GM11168 (cell line): ENCODE results near the gene TRPV6.

ENCODE experiments used
- in situ Hi-C: fragments of 300-500 bp; cut with MboI; formaldehyde crosslinking; loops from one replicate; pipeline ENCODE4 v1.12.0; 2022; ENCODE audit warnings: low sequenced_read_pairs; ENCODE audit not compliant: unreplicated experiment

Gene TRPV6

DNA sequence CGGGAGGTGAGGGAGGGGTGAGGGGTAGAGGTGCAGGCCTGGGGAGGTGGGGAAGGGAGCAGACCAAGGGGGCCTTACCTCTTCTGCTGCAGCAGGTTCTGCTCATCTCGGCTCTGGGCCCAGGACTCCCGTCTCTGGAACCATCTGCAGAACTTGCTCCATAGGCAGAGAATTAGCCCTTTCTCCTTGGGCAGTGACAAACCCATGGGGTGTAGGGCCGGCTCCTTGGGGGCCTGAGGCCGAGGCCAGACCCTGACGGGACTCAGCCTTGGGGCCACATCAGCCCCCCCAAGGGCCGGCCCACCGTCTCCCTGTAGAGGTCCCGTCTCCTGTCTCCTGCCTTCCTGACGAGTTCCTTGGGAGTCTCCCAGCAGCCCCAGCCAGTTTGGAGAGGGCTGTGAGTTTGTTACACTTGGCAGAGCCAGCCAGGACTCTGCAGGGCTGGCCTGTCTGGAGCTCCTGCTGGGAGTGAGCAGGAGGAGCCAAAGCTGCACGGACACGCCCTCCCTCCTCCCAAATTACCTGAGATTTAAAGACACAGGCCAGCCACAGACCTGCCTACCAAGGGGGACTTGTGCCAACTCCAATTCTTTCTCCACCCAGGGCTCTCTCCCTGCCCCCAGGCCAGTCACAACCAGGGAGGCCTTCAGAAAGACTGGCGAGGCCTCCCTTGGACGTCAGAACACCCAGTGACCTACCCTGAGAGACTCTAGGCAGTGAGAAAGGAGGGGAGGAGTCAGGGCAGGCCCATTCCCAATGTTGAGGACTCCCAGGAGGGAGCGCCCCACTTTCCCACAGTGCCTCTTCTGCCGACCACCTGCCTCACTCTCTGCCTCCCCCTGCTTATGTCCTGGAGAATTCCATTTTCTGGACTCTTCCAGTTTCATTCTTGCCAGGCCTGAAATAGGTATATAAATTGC lies at the start of gene TRPV6:
Gene TRPV6 (minus strand): TSS at position 435 of the 920 bp plus-strand sequence.
- in situ Hi-C loops, result no loop called here

DNA sequence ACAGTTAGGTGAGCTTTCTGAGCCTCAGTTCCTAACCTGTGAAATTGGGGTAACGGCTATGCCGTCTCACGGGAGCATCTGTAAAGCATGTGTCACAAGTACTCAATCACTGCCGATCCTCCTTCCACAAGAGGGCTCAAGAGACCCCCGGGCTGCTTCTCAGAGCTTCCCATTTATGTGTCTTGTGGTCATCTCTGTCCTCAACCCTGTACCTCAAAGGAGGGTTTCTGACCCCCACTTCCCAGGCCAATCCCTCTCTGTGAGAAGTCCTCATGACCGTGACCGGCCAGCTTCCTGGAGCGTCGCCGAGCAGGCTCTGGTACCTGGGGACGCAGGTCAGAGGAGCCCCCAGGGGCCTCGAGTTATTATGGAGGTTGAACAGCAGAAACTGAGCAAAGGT lies 48.5 kb upstream of the TRPV6 start:
- in situ Hi-C loops, result no loop called here

DNA sequence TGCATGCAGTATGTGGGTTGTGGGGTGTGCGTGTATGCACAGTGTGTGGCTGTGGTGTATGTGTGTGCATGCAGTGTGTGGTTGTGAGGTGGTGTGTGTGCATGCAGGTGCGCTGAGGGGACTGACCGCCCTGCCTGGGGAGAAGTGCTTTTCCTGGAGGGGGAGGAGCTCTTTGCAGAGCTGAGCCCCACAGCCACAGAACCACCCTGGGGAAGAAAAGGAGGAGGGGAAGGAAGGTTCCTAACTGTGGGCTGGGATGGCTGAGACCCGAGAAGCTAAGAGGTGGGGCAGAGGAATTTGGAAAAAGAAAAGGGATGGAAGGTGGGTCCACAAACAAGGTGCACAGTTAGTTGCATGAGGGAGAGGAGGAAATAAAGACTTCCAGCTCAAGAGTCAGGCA lies 48.1 kb upstream of the TRPV6 start, which contains the start of gene TRPV5:
Gene TRPV5 (minus strand): TSS at position 123 of the 400 bp plus-strand sequence. CDS start 287 bp downstream, outside the sequence.
- in situ Hi-C loops, result no loop called here

DNA sequence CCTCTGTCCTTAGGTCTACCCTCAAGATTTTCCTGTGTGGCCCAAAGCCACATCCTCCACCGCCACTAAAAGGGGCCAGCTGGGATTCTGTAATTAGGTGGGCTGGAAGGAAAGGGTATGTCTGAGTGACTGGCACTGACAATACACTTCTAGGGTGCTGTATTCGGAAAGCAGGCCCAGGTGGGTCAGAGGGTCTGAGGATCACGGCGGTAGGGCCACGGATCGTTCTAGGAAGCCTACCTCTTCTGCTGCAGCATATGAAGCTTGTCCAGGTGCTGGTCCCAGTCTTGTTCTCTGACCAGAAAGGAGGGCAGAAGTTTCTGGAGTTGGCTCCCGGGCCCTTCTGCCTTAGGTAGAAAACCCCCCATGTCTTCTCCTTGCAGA lies 47.5 kb upstream of the TRPV6 start:
- in situ Hi-C loops, result no loop called here

DNA sequence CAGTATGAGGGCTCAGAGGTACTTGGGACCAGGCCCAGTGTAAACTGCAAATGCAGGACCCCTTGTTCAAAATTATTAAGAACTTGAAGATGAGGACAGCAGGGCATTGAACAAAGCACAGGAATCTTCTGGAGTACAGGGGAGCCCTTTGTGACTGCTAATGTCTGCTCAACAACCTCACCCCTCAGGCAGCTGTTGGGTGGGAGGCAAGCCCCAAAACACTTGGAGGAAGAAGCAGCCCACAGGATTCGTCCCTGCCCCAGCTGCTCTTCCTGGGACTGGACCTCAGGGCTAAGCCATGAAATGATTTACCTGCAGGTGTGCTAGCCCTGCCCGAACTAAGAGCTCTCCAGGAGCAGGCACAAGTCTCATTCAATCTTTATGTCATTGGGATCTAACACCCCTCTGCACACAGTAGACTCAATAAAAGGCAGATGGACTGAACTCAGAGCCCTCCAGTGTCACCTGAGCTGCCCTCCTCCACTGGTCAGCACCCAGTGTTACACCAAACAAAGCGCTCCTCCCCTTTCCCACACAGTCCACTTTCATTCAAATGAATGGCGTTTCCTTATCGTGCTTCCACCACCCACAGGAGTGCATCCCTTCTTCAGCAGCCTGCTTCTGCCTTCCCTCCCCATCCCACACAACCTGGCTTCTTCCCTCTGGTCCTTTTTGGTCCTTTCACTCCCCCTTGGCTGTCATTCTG lies 47.0 kb upstream of the TRPV6 start:
- in situ Hi-C loops, result no loop called here

DNA sequence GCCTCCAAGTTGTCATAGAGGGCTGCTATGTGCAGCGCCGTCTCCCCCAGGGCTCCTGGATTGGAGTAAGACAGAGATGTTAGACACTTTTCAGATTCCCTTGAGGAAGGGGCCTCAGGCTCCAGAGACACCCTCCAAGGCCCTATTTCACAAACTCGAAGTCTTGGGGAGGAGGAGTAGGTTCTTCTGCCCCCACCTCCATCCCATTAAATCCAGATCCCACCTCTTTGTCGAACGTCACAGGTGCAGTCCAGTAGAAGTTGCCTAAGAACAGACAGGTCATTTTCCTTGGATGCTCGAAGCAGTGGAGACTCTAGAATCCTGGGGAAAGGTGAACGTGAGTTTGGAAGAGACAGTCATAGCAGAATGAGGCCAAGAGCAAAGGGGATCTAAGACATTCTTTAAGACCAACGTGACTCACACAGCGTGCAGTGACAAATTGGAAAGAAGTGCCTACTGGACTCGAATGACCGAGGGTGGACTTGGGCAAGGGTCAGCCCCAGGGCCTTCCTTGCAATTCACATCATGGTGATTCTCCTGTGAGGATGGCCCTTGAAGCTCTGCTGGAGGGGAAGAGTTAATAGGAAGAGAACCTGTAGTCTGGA lies 44.7 kb upstream of the TRPV6 start:
- in situ Hi-C loops, result no loop called here

DNA sequence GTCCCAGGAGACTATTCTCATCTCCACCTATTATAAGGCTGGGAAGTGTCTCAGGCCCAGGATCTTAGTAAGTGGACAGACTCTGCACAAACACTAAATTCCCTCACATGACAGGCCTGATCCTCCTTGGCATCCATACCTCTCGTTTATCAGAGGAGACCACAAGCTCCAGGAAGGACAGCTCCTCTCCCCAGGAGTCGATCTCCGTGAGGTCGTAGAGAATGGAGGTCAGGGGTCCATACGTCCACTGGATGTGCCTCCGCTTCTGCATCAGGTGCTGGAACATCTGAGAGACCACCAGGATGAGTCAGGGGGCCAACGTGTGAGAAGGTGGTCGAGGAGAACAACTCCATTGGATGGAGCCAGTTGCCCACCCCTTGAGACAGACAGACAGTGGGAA lies 42.4 kb upstream of the TRPV6 start:
- in situ Hi-C loops, result no loop called here

DNA sequence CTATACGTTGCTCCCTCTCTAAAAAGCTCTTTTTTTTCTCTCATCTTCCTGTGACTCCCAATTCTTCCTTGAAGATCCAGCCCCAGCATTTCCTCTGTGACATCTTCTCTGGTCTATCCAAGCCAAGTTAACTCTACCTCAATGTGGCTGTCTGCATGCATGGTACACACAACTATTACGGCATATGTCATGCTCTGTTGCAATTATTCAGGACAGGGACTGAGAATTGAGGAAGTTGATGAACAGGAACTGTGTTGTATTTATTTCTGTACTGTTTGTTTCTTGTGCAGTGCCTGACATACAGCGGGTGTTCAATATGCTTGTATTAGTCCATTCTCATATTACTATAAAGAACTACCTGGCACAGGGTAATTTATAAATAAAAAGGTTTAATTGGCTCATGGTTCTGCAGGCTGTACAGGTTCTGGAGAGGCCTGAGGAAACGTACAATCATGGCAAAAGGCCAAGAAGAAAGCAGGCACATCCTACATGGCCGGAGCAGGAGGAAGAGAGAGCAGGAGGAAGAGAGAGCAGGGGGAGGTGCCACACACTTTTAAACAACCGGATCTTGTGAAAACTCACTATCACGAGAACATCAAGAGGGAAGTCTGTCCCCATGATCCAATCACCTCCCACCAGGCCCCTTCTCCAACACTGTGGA lies 41.7 kb upstream of the TRPV6 start:
- in situ Hi-C loops, result no loop called here

DNA sequence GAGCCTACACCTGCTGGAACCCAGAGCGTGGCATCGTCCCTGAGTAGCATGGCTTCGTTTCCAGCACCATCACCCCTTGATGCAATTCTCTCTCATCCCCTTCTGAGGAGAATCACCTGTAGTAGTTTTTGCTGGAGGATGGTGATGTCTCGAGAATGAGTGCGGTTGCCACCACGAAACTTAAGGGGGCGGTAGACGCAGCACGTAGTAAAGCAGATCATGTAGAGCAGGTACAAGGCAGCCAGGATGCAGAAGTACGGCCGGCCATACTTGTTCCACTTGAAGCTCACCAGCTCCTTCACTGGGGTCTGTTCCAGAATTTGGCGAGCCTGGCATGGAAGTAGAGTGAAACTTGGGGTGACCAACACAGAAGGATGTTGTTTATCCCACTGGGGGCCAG lies 39.9 kb upstream of the TRPV6 start:
- in situ Hi-C loops, result no loop called here

DNA sequence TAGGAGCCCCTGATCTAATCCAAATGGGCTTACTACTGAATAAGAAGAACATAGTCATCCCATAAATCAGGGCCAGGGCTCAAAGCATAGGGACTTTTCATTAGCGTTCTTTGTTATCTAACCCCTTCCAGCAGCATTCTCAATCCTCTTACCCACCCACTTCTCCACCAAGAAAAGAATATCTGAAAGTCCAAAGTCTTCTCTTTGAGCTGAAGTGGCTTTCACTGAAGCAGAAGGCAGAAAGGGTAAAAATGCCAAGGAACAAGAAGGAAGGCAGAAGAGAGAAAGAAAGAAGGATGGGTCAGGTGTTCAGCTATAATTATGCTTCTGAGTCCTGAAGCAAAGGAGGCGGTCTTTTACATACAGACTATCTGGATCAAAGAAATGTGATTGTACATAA lies 37.8 kb upstream of the TRPV6 start:
- in situ Hi-C loops, result no loop called here

DNA sequence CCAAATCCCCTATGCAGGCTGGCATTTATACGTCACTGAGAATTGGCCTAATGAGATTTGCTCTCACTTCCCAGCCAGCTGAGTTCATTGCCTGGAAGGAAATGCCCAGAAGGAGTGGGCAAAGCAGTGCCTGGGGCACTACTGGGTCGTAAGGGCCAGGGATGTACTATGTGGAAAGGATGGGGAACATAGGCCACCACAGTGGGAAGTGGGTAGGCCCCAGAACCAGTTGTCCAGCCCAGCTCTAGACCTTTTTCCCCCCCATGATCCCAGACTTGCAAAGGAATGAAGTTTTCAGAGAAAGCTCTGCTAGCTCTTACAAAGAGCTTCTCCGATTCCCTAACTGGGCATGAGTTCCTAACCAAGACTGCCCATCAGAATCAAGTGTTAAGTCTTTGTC lies 34.1 kb upstream of the TRPV6 start:
- in situ Hi-C loops, result no loop called here

DNA sequence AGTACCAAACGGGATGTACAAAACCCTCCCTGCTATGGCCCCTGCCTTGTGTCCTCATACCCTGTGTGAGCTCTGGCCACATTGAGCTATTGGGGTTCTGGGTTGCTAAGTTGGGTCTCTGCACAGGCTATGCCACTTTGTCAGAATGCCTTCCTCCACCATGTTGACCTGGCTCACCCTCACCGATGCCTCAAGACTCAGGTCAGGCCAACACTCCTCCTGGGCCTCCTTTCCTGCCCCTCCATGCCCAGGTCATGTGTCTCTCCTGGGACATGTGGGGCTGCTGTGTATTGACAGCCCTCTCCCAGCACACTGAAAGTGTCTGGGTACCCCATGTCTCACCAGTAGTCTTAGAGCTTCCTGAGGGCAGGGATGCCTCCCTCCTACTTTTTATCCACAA lies 33.4 kb upstream of the TRPV6 start:
- in situ Hi-C loops, result no loop called here

DNA sequence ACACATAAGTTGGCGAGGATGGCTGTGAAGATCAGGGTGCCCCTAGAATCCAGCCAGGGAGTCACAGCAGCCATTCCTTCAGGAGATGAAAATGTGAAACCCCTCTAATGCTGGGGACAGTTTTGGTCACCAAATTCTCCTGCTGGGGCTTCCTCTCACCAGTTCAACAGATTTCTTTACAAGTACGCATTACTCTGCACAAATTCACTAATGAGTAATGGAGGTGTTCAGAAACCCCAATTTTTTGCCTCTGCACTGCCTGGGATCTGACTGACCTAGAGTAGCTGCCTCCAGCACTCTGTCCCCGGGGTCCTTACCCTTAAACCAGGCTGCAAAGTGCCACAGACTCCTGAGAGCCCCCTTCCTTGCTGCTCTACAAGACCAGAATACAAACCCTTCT lies 31.9 kb upstream of the TRPV6 start:
- in situ Hi-C loops, result no loop called here

DNA sequence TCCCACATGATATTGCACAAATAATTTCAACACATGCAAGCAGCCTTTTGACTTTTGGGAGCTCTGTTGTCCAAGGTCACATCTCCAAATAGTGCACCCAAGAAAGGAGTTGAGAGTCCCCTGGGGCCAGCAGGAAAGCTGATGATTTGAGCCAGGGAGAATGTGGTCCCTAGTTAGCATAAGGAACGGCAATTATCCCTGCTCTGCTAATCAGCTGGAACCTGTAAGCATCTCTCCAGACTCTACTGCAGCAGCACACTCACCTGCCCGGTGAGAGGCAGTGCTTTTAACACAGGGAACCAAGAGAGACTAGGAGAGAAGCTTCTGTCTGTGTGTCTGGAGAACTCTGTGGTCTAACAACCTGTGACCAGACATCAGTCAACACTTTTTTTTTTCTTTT lies 31.0 kb upstream of the TRPV6 start:
- in situ Hi-C loops, result no loop called here

DNA sequence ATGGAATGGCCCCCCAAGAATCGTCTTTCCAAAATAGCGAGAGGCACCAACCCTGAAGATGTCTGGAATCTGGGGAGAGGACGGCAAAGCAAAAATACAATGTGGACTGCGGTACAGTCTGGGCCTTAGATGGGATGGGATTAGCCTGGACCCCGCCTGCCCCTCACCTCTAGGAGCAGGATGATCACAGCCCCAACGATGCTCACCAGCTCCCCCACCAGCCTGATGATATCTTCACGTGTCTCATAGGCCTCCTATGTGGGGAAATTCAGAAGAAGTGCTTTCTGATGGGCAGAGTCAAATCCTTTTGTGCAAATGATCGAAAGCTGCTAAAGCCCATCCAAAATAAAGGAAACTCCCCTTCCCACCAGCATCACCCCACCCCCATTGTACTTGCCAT lies 29.8 kb upstream of the TRPV6 start:
- in situ Hi-C loops, result no loop called here

DNA sequence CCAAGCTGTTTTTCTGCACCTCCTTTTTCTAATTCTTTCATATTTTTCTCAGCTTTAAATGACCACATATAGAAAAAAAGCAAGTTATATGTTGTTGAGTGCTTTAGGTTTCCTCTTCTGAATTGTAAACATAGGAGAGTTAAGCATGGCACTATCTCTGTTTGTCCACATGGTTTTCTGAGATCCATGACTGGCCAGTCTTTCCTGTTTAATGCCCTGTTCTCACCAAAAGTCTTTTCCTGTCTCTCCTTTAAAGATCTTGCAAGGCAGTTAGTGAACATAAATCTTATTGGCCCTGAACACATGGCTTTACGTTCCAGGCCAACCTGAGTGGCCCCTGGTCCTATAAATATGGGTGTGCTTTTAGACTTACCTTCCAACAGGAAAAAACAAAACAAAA lies 28.6 kb upstream of the TRPV6 start:
- in situ Hi-C loops, result no loop called here

DNA sequence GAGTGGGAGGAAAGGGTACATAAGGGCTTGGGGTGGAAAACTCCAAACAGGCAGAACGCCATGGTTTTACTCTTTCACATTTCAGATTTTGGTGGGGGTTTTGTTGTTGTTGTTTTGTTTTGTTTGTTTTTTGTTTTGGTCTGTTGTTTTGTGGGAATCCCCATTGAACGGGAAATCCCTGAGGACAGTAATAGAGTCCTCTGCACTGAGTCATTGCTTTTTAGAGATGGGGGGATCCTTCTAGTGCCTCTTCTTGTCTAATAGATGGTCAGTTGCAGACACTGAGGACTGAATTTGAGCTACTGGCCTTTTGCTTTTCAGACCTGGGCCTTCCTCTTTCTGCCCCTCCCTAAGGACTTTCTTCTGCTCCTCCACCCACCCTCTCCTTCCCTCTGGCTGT lies 28.0 kb upstream of the TRPV6 start:
- in situ Hi-C loops, result no loop called here

DNA sequence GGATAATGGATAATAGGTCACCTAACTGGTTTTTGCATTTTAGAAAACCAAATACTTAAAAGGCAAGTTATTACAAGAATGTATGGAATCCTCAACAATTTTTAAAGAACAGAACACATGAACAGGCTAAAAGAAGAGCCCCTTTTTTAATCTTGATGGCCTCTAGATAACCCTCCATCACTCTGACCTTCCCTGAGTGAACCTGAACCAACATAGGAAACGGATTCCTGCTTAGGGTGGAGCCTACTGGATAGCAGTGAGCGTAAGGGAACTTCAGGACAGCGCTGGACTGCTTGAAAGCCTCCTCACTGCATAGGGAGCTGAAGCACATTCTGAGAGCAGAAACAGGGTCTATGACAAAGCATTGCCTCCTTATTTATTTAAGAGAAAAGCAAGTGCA lies 27.5 kb upstream of the TRPV6 start:
- in situ Hi-C loops, result no loop called here

DNA sequence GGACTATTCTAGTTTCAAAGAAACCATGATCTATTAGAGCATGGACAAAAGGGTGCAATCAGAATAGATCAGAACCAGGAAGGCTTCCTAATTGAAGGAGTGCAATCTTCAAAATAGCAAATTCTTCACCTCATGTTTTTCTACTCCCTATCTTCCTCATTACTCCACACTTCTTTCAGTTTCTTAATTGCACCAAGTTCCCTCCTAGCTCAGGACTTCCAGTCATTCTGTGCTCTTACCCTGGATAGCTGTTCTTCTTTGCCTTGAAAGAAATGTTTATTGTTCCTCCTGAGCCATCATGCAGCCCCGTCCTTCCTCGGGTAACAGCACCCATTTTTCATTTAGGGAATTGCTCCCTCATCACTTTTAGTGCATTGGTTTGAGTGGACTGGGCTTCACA lies 24.9 kb upstream of the TRPV6 start:
- in situ Hi-C loops, result no loop called here

DNA sequence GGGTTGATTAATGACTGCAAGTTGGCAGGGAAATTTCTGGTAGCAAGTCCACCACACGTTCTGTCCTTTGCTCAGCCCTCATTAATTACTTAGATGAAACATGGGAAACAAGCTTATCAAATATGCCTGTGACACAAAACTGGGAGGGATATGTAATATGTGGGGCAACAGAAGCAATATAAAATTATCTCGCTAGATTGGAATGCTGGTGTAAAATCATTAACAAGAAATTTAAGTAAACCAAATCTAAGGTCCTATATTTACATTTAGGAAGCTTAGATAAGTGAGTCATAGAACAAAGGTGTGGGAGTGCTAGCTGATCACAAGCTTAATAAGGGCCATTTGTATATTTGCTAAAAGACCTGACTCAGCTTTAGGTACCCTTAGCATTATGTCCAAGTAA lies 24.5 kb upstream of the TRPV6 start:
- in situ Hi-C loops, result no loop called here
